ENCODE data around the gene FRMPD2.
"Not testable (repeated sequence)": the region's sequence is repeated elsewhere in the genome, so short reads cannot be mapped to it uniquely, and the experiment has no call there.

- TF ChIP-seq CTCF, POLR2A (IDR thresholded peaks at IDR 0.05): not testable (repeated sequence)
Measured at GRCh38 chr10:48154211-48155140, 120.0 kb downstream of the FRMPD2 start.

Measured in heart left ventricle (tissue), 13 donors.